HG02973 (cell line): ENCODE data around the gene LAMB2.

ENCODE experiments used
- ATAC-seq: cut with Tn5 transposase; IDR thresholded peaks from one replicate; pipeline ENCODE4 v1.9.1; 2021; ENCODE audit warnings: moderate library complexity; ENCODE audit not compliant: unreplicated experiment

Gene LAMB2

DNA sequence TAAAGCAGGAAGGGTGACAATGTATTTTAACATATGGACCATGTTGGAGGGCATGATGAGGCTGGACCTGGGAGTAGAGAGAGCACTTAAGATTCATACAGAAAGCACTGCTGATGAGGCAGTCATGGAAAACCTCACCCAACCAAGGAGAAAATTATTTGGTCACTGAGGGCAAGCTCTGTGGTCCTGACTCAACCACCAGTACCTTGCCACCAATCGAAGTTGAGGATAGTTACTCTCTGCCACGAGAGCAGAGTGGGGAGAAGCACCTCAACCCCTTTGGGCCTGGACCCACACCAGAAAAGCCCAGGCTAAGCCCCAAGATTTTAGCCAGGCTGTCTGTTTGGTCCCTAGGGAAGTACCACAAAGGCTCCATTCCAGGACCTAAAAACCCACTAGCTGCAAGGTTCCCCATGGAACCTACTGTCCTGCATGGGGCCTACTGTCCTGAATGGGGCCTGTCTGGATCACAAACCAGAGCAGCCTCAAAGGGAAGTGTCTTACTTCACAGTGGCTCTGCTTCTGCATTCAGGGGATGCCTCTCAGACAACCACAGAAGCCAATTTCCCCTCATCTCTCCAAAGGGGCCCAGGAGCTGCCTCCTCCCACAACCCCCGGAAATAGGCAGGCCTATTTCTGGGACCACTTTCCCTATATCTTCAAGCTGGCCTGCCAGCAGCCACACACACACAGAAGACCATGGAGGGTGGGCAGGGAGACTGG lies 29.1 kb upstream of the LAMB2 start:
- no peak for ATAC-seq

DNA sequence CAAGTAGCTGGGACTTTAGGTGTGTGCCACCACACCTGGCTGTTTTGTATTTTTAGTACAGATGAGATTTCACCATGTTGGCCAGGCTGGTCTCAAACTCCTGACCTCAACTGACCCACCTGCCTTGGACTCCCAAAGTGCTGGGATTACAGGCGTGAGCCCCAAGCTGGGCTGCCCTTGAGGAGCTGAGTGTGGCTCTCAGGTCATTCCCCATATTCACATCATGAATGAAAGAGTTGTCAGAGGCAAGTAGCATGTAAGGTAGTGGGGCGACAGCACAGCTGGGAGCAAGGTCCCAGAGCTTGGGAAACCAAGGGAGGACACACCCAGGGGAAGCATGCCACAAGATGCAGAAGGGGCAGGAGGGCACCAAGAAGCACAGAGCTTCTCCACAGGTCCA lies 28.3 kb upstream of the LAMB2 start:
- ATAC-seq, result no peak

- no peak for ATAC-seq
Measured at GRCh38 chr3:49158792-49159191, 25.9 kb upstream of the LAMB2 start.

- no peak for ATAC-seq
Measured at GRCh38 chr3:49158103-49158709, 25.4 kb upstream of the LAMB2 start.

GRCh38 chr3:49157289-49157688 lies 24.4 kb upstream of the LAMB2 start:
- ATAC-seq, result no peak

- no peak for ATAC-seq
Measured at GRCh38 chr3:49153349-49153912, 20.6 kb upstream of the LAMB2 start.

GRCh38 chr3:49151610-49152009 lies 18.8 kb upstream of the LAMB2 start:
- ATAC-seq, result no peak

GRCh38 chr3:49148159-49148558 lies 15.3 kb upstream of the LAMB2 start:
- ATAC-seq, result no peak

DNA sequence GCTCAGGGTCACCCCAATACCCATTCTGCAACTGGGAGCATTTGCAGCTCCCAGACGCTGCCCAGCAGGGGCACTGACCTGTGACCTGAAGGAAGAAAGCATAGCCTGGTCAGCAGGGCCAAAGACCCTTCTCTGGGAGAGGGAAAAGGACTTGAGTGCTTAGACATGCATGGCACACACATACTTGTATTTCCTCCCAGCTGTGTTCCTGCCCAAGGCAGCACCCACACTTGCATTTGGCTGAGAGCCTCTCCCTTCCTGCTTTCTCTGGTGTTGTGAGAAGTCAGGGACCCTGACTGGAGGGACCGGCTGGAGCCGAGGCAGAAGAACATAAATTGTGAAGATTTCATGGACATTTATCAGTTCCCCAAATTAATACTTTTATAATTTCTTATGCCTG lies 7.2 kb upstream of the LAMB2 start:
- ATAC-seq, result no peak

GRCh38 chr3:49135499-49135898 lies 2.6 kb upstream of the LAMB2 start:
- ATAC-seq, result no peak

GRCh38 chr3:49134471-49135265 lies 1.8 kb upstream of the LAMB2 start:
- no peak for ATAC-seq

DNA sequence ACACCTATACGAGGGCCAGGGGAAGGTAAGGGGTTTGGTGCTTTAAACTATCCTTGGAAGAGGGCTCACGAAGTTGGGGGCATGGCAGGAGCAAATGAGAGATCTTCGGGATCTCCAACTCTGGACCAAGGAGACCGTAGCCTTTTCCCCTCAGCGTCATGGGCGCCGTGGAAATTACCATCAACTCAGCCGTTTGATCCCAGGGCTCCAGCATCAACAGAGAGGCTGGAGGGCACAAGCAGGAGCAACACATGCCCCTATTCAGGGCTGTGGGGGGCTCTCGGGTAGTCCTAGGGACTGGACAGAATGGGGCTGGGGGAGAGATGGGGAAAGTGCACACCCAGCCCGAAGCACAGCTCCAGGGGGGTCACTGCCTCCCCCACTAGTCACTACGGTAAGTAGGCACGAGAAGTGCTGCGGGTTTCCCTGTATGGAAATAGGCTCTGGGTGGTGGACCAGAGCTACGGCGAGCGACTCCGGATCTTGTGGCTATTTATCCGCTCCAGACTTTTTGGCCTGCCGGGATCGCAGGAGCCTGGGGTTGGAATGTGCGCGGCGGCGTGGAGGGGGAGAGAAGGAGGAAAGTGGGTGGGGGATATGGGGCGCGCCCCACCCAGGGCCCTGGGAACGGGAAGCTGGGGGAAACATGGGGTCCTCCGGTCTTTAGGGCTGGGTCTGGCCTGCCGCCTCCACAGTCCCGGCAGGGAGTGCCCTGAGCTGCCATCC lies 539 bp upstream of the LAMB2 start:
- no peak for ATAC-seq

DNA sequence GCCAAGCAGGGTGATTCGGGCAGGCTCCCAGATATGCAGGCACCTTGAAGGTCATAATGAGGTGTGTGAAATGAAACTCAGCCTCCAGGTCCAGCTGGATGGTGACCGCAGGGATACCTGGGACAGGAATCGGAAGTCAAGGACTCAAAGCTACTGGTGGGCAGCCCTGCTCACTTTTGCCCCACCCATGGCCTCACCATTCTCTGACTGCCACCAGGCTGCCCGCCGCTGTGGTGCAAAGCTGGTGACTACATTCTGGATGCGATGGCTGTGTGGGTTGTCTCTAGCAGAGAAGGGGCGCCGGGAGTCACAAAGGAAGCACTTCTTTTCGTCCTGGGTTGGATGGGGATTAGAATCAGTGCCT lies 795 bp downstream of the LAMB2 start:
- ATAC-seq, result no peak

DNA sequence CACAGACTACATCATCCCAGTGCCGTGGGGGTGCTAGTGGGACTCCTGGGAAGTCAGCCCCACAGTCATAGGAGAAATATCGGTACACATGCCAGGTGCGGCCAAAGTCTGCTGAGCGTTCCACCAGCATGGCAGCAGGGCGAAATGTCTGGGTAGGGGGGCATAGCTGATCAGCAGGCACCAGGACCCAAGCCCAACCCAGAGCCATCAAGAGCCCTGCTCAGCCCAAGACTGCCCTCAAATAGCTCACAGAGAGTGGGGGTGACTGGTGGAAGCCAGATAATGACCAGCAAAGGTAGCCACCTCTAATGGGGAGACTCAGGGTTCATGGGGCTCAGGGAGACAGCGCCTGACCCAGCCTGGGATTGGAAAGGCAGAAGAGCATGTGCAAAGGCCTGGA lies 1.3 kb downstream of the LAMB2 start:
- no peak for ATAC-seq

- no peak for ATAC-seq
Measured at GRCh38 chr3:49131040-49131439, 1.8 kb downstream of the LAMB2 start.

DNA sequence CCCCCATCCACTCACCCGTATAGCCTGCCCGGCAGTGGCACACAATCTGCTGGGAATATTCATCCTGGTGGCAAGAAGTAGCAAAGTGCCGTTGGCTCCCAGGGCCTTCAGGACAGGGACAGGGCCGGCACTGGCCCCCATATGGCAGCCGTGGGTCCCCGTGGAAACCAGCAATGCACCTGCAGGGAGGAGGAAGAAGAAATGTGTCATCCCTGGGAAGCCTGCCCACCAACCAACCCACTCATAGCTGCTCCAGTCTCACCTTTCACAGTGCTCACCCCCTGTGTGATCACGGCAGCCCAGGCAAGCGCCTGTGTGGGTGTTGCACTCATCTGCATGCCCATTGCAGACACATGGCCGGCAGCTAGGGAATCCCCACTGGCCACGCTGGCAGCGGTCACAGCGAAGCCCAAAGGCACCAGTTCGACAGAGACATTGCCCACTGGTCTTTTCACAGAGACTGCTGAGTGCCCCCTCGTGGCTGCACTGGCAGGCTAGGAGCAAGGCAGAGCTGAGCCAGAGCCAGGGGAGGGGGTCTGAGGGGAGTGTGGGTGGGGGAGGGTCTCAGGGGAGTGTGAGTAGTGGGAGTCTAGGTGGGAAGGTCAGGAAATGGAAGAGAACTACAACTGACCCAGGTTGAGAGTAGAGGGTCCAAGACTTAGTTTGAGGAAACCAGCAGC lies 7.7 kb downstream of the LAMB2 start:
- no peak for ATAC-seq

- ATAC-seq, result no peak
Measured at GRCh38 chr3:49124203-49124602, 8.6 kb downstream of the LAMB2 start.

DNA sequence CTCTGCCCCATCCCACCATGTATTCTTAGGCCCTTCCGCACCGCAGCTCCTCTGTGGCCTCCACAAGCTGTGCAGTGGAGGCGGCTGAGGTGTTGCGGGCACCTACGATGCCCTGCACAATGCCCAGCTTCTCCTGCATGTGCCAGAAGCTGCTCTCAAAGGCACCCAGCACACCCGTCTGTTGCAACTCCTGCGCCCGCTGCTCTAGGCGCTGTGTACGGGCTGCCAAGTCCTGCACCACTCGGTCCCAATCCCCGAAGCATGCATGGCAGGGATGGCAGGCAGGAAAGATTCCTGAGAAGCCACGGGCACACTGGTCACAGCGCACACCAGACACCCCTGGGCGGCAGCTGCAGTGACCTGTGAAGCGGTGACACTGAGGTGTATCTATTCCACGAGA lies 9.2 kb downstream of the LAMB2 start:
- no peak for ATAC-seq

GRCh38 chr3:49122886-49123545 lies 9.8 kb downstream of the LAMB2 start:
- ATAC-seq, result no peak

DNA sequence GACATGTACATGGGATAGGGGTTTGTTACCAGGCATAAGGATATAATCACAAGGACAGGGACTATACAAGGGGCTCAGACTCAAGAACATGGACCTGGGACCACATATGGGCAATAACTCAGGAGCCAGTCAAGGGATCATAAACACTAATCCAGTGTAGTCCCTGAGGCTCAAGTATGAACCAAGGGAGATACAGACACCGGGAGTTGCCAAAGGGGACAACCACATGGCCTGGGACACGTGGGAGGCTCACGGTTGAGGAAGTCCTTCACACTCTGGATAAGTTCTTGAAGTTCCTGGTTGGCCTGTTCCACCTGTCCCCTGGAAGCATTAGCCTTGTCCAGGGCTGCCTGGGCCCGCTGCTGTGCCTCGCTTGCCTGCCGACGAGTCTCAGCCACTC lies 10.4 kb downstream of the LAMB2 start:
- ATAC-seq, result no peak
